GM12873 (cell line): ENCODE data around the gene GALNT8.

Experiments used
- CTCF ChIP-seq: IDR thresholded peaks from 2 replicates; pipeline ENCODE4 v1.5.1; 2012; ENCODE audit warnings: low read depth, mild to moderate bottlenecking, moderate library complexity, low read length, control low read depth; ENCODE audit not compliant: insufficient read depth; ENCODE audit errors: missing control alignments

Gene GALNT8

GRCh38 chr12:4813741-4814140 lies 93.5 kb downstream of the GALNT8 start:
- TF ChIP-seq CTCF = no peak

- no peak for TF ChIP-seq CTCF
Observed at GRCh38 chr12:4814485-4814884, 94.3 kb downstream of the GALNT8 start.

DNA sequence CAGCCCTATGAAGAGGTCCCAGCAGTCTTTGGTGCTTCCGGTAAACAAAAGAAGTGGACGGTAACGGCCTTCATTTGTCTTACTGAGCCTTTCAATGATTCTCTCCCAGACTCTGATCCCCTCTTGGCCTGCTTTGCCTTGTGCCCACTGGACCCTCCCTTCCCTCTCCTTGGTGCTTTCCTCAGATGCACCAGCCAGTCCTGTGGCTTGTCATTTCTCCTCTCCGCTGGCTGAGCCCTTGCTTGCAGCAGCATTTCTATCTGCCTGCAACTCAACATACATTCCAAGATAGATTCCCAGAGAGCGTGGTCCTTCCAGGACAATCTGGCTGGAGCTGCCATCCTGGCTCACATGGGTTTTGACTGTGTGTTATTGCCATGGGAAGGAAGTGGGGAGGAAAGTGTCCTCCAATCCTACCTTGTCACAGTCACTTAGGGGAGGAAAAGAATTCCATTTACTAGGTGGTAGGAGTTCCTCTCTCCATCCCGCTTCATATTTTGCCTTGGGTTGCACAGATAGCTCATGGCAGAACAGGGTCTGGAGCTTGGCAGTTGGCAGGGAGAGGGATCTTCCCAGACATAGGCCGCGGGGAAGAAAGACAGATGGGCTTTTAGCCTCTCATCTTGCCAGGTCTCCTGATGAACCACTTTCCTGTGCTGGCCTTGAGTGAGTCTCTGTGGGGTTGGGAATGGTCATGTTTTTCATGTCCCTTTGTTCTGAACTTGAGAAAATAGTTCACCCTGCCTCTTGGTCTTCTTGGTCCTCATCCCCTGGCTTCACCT lies 96.7 kb downstream of the GALNT8 start:
- no peak for TF ChIP-seq CTCF

DNA sequence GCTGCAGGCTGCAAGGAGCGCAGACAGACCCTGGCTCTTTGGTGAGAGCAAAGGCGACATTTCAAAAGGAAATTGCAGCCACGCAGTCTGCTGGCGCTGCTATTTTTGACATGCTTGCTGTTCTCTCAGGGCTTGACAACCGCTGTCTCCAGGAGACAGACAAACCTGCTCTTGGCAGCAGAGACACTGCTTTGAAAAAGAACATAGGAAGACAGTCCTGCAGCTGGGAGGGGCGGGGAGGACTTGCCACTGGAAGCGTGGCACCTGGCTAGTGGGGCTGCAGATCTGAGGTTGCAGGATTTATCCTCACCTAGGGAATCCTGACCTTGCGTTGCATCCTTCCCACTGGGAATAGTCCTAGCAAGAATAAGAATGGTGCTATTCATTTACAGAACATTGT lies 97.7 kb downstream of the GALNT8 start:
- TF ChIP-seq CTCF = no peak

DNA sequence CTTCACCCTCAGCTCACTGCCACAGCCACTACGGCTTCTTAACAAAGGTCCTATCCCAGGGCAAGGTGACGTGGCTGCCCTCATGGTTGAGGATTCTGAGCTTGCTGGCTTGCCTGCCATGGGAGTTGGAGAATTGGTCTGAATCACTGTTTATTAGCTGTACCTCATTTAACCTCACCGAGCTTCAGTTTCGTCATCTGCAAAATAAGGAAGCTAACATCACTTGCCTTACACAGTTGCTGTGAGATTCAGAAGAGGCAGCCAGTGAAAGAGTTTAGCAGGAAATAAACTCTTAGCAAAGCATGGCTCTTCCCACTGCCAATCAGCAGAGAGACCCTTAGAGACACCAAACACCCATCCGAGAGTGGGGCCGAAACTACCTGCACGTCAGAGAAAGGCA lies 99.5 kb downstream of the GALNT8 start:
- TF ChIP-seq CTCF = no peak

DNA sequence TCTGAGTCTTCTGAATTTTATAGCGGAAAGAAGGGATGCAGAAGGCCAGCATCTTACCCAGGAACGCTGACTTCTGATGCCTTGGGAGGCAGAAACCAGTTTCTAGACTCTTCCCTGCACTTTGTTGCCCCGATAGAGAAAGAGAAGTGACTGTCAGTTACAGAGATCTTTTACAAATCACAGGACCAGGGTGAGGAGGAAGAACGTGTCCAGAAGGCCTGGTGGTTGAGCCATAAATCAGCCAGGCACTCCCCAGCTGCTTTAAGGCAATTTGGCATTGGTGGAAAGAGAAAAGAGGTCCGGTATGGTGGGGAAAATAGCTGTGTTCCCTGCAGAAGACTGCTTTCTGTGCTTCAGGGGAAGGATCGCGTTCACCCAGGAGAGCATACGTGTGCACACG lies 100.8 kb downstream of the GALNT8 start:
- TF ChIP-seq CTCF = no peak
